Tibial nerve (tissue), 4 donors: ENCODE results near the gene GDI2.

Source experiments
- CTCF ChIP-seq, 5 experiments: fragments of 200-600 bp in 3 of 5; fragments of 450-650 bp in 2 of 5; sonication (generic) in 3 of 5; IDR thresholded peaks; one replicate each; pipeline ENCODE4 v1.5.1; 2016 to 2019; ENCODE audit warnings: antibody characterized with exemption in 5 of 5, mild to moderate bottlenecking in 3 of 5, moderate library complexity in 2 of 5
- EP300 ChIP-seq, 2 donors: sonication (generic); formaldehyde crosslinking; IDR thresholded peaks; one replicate each; pipeline ENCODE4 v1.6.1; 2017; ENCODE audit warnings: antibody characterized with exemption in 2 of 2, mild to moderate bottlenecking in 1 of 2
- POLR2A ChIP-seq, 2 donors: fragments of 450-650 bp; IDR thresholded peaks; one replicate each; pipeline ENCODE4 v1.6.1; 2017; ENCODE audit warnings: antibody characterized with exemption in 2 of 2, mild to moderate bottlenecking in 2 of 2, moderate library complexity in 2 of 2

DNA sequence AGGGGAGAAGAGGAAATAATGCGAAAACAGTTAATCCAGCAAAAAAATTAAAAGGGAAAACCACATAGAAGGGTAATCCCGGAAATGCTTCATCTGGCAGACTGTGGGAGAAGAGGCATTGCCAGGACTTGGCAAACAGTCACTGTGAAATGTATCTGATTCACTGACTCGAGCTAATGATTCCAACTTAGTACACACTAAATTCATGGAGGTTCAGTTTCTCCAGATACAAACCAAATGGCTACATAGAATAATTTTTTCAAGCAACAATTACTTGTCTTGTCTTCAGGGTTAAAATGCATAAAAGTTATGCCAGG, 36.4 kb downstream of the GDI2 start:
- no peak for TF ChIP-seq POLR2A (IDR thresholded peaks at IDR 0.05)
- TF ChIP-seq CTCF (IDR thresholded peaks at IDR 0.05), result no peak
- TF ChIP-seq EP300 (IDR thresholded peaks at IDR 0.05), result no peak
